Heart left ventricle (tissue), 16 donors: ENCODE results near the gene GNG8. TPM values are rescaled to one million over a fixed set of nuclear protein-coding genes. Genes with fewer than 3 reads are reported as not detected.
A peak's percentile ranks its signal among the peaks of the same experiment; 100 is the strongest.

Experiments
- ATAC-seq, 4 donors: fragments of 200-7000 bp; cut with Tn5 transposase; one replicate each; pipeline ENCODE4 v1.9.1; 2020 to 2022; ENCODE audit warnings: moderate library complexity in 4 of 4, mild to moderate bottlenecking in 3 of 4, moderate number of reproducible peaks in 1 of 4
- DNase-seq, 5 donors: peaks; one replicate each; pipeline ENCODE4 v3.0.0-alpha.2; 2020
- H3K27ac ChIP-seq, 12 donors: fragments of 200-600 bp; sonication (generic) in 4 of 12; one replicate each; pipeline versions ENCODE4 v1.5.0 to v1.8.0; 2016 to 2022; ENCODE audit warnings: mild to moderate bottlenecking in 2 of 12
- H3K27me3 ChIP-seq, 9 donors: fragments of 200-600 bp; sonication (generic) in 2 of 9; one replicate each; pipeline versions ENCODE4 v1.5.1 to v1.8.0; 2016 to 2022; ENCODE audit warnings: mild to moderate bottlenecking in 3 of 9
- H3K36me3 ChIP-seq, 9 donors: fragments of 200-600 bp; sonication (generic) in 2 of 9; one replicate each; pipeline versions ENCODE4 v1.5.0 to v1.8.0; 2018 to 2022; ENCODE audit warnings: mild to moderate bottlenecking in 2 of 9
- H3K4me1 ChIP-seq, 12 donors: fragments of 200-600 bp; sonication (generic) in 4 of 12; one replicate each; pipeline versions ENCODE4 v1.5.0 to v1.8.0; 2016 to 2022; ENCODE audit warnings: mild to moderate bottlenecking in 3 of 12
- H3K4me3 ChIP-seq, 12 donors: fragments of 200-600 bp; sonication (generic) in 4 of 12; one replicate each; pipeline versions ENCODE4 v1.5.0 to v1.8.0; 2017 to 2022; ENCODE audit warnings: mild to moderate bottlenecking in 9 of 12, moderate library complexity in 4 of 12
- H3K9me3 ChIP-seq, 12 donors: fragments of 200-600 bp; sonication (generic) in 4 of 12; one replicate each; pipeline versions ENCODE4 v1.5.0 to v1.8.0; 2016 to 2022; ENCODE audit warnings: mild to moderate bottlenecking in 1 of 12
- POLR2A ChIP-seq, 2 donors: fragments of 450-650 bp; IDR thresholded peaks; one replicate each; pipeline ENCODE4 v1.6.1; 2017; ENCODE audit warnings: antibody characterized with exemption in 2 of 2, mild to moderate bottlenecking in 2 of 2, moderate library complexity in 2 of 2
- WGBS, 4 donors: extraction: QIAGEN DNeasy Blood & Tissue Kit in 2 of 4; methylation state at CpG; one replicate each; pipeline versions ENCODE4 v1.1.5 to v1.1.7; 2013 to 2018; 5-methylcytosine and 5-hydroxymethylcytosine counted together
- intact Hi-C, 10 donors: fragments of 100-400 bp; cut with DNase I; formaldehyde crosslinking; loops; one replicate each; pipeline versions ENCODE4 v1.11.1 to v1.14.2; 2022
- long read RNA-seq, 3 donors: library from polyadenylated mRNA; unstranded; transcript quantifications; one replicate each; pipeline ENCODE4 v2.0.0, GENCODE V29; 2020 to 2021
- polyA plus RNA-seq, 2 donors: library from polyadenylated mRNA; stranded (reverse); fragments of 200-250 nt; gene quantifications; one replicate each; pipeline ENCODE4 v1.2.3, GENCODE V29; 2013
- total RNA-seq, 9 donors: library from RNA; depleted of rRNA in 2 of 9; stranded (reverse); fragments of >200 nt in 2 of 9; fragmentation: NEBNext Ultra II Directional in 3 of 9; extraction: Animal tissue kit (Norgen Biotek cat#: 25700) in 3 of 9; gene quantifications; one replicate each; pipeline versions ENCODE4 v1.1.0 to v1.2.4, GENCODE V29; 2016 to 2023
- TF ChIP-seq, protein P1 (sequence below), 12 donors: fragments of 200-600 bp; sonication (generic) in 4 of 12; IDR thresholded peaks; one replicate each; pipeline versions ENCODE4 v1.5.0 to v1.8.0; 2018 to 2022; ENCODE audit warnings: antibody characterized with exemption in 12 of 12, mild to moderate bottlenecking in 5 of 12
- donor health status: ischemic (EF 13 %, LVEDD 7.1; RV severe dilation, severe dysfunction).
- donor health status: healthy with polysubstance abuse.
- donor health status: DM: no; HTN: yes; CAD: no.
- donor health status: DM: no; HTN: no; CAD: no.
- donor health status: ischemic (EF 25% LVEDD 6.9; RV normal size, moderate dysfunction).
- donor health status: ischemic (EF 25% LVEDD 5.7; RV mildly dilated, moderate dysfunction).
- donor health status: healthy.
- donor health status: DM: yes; HTN: yes; CAD: no.
- donor health status: ischemic (EF 35%, LVEDD 5.7; RV mildly dilated, moderate dysfunction).
- donor health status: nonischemic (EF 11% LVEDD 7.7; RV severe dilation, severe dysfunction).
- donor health status: DM: yes; HTN: yes; CAD: no.
- donor health status: PGD.
- donor health status: ischemic (EF 29% LVEDD 5.4; RV normal size, mild dysfunction).
- donor health status: nonischemic (EF 23%, LVEDD 6.1; RV moderate dilation, normal function).

The GNG8 gene
- total RNA-seq, result not detected
- polyA plus RNA-seq, result not detected
- long read RNA-seq, donor 1, partial matches to known transcripts, result 0 of 1 reads
- long read RNA-seq, donor 1, other reads (novel, unspliced or antisense), result 1 of 1 reads
- long read RNA-seq, donor 2, result 0 reads
- long read RNA-seq, donor 3, result 0 reads

DNA sequence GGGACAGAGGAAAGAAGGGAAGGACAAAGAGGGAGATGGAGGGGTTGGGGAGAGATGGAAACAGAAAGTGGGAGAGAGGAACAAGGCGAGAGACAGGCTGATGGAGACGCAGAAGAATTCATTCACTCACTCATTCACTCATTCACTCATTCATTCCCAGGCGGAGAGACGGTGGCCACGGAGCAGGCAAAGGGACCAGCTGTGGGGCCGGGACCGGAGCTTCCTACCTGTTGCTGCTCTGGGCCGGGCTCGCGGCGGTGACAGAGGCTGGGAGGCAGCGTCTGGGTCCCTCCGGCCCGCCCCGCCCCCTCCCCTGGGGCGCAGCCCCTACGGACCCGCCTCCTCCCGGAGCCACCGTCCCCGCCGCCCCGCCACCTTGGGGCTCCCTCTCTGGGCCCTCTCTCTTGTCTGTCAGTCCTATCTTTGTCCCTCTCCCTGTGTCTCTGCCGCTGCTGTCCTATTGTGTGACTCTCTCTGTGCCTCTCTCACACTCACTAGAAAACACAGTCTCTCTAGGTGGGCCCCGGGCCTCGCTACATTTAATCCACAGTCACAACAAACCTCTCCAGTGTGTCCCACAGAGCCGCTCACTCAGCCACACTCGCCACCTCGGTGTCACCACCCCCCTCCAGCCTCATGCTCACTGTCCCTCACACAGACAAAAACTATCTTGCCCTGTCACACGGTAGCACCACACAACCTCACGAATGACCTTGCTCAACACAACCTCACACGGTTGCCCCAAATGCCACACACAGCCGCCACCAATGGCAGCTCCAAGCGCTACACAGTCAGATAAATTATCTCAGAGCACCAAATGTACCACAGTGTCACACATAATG lies at the start of gene GNG8:
Gene GNG8, minus strand, starts transcription at position 283 of the 842 bp plus-strand sequence. CDS start 1,520 bp downstream, outside the sequence.
- WGBS, 4 donors, result 39 to 45% (median 43%) methylated on average over 30 to 34 of the region's 34 CpGs
- DNase-seq (no peak), ATAC-seq (peak in 1 of 4 donors; percentile 16)
- Histone ChIP-seq H3K36me3 (no peaks in the 10 kb centered on the region), H3K27me3 (peaks cover 0 to 49% (median 3%) of the 10 kb centered on the region in 9 donors), H3K27ac (peak within 1 kb of the TSS in 1 of 12 donors; percentile 1), H3K4me1 (peaks cover 0 to 45% (median 25%) of the 10 kb centered on the region in 12 donors), H3K9me3 (no peaks in the 10 kb centered on the region), H3K4me3 (no peak within 1 kb of the TSS)
- intact Hi-C loops, result no loop called here
- TF ChIP-seq, protein P1, sequence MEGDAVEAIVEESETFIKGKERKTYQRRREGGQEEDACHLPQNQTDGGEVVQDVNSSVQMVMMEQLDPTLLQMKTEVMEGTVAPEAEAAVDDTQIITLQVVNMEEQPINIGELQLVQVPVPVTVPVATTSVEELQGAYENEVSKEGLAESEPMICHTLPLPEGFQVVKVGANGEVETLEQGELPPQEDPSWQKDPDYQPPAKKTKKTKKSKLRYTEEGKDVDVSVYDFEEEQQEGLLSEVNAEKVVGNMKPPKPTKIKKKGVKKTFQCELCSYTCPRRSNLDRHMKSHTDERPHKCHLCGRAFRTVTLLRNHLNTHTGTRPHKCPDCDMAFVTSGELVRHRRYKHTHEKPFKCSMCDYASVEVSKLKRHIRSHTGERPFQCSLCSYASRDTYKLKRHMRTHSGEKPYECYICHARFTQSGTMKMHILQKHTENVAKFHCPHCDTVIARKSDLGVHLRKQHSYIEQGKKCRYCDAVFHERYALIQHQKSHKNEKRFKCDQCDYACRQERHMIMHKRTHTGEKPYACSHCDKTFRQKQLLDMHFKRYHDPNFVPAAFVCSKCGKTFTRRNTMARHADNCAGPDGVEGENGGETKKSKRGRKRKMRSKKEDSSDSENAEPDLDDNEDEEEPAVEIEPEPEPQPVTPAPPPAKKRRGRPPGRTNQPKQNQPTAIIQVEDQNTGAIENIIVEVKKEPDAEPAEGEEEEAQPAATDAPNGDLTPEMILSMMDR (IDR thresholded peaks at IDR 0.05), result no peak
- no peak for TF ChIP-seq POLR2A (IDR thresholded peaks at IDR 0.05)

DNA sequence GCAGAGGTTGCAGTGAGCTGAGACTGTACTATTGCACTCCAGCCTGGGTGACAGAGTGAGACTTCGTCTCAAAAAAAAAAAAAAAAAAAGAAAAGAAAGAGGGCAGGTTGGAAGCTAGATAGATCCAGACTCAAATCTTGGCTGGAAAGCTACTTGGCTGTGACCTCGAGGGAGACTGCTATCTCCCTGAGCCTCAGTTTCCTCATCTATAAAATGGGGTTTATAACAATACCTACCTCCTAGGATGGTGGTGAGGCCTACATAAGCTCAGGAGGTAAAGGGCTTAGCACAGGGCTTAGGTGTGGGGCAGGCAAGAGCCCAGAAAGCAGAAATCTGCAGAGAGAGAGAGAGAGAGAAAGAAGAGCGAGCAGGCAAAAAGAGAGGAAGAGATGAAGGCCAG lies 49.2 kb upstream of the GNG8 start:
- DNase-seq (no peak), ATAC-seq (no peak)
- WGBS, 4 donors, result 73 to 94% (median 84%) methylated on average over 3 of the region's 3 CpGs
- H3K4me3 ChIP-seq, result no peak overlapping the region
- TF ChIP-seq POLR2A (IDR thresholded peaks at IDR 0.05), result no peak
- TF ChIP-seq, protein P1 (IDR thresholded peaks at IDR 0.05), result no peak
- no peaks in the 10 kb centered on the region for H3K27me3 ChIP-seq
- intact Hi-C loops, result no loop called here
- H3K27ac ChIP-seq, result no peak overlapping the region
- peaks cover 0 to 100% (median 99%) of the 10 kb centered on the region in 9 donors for H3K36me3 ChIP-seq
- H3K9me3 ChIP-seq, result no peaks in the 10 kb centered on the region
- H3K4me1 ChIP-seq, result no peaks in the 10 kb centered on the region

DNA sequence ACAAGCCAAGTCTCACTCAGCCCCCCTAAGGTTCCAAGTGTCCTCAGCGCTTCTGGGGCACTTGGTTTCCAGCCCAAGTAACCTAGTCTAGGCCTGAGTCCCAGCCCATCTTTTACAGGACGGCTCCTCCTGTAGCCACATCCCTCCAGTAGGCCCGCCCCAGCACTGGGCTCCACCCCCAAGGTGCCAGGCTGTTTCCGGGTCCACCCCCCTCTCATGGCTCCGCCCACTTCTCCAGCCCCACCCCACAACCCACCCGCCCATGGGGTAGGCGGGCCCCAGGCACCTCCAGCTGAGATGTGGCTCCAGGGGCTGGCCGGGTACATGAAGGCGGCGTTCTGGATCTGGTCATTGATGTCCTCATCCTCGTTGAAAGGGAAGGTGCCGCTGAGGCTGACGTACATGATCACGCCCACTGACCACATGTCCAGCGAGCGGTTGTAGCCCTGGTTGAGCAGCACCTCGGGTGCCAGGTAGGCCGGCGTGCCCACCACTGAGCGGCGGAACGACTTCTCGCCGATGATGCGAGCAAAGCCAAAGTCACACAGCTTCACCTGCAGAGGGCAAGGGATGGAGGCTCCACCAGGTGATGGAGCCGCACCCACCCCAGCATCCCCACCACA lies 42.2 kb upstream of the GNG8 start:
- peaks cover 0 to 99% (median 98%) of the 10 kb centered on the region in 9 donors for H3K36me3 ChIP-seq
- TF ChIP-seq, protein P1 (IDR thresholded peaks at IDR 0.05), result no peak
- no peak for TF ChIP-seq POLR2A (IDR thresholded peaks at IDR 0.05)
- H3K9me3 ChIP-seq, result no peaks in the 10 kb centered on the region
- intact Hi-C loops, result no loop called here
- no peaks in the 10 kb centered on the region for H3K4me1 ChIP-seq
- H3K27me3 ChIP-seq, result no peaks in the 10 kb centered on the region
- DNase-seq, result no peak
- WGBS, 4 donors, result 84 to 92% (median 87%) methylated on average over 17 to 26 of the region's 26 CpGs
- H3K4me3 ChIP-seq, result no peak overlapping the region
- H3K27ac ChIP-seq, result no peak overlapping the region
- peak in 2 of 4 donors; percentile 34 to 51 for ATAC-seq
